ENCODE results near the gene ARL15. TPM values are rescaled to one million over a fixed set of nuclear protein-coding genes. Genes with fewer than 3 reads are reported as not detected.

The ARL15 gene
- total and polyA plus RNA-seq, 2 of the 8 experiments (the other 6 are each of a cell fraction or from before 2014, with no cell fraction given): 9.9 to 21.2 TPM

GRCh38 chr5:54306893-54307292, 3.5 kb downstream of the ARL15 start:
- no peak overlapping the region for H4K91ac ChIP-seq (replicated peaks; ENCODE audit: insufficient read length, low read length)
- no peak overlapping the region for H3K14ac ChIP-seq (ENCODE audit: insufficient read length)
- H3K4me2 ChIP-seq (ENCODE audit: insufficient read depth in 1 of 2, low read depth in 2 of 2, low read length in 2 of 2): no peak overlapping the region
- H3K9me3 ChIP-seq (ENCODE audit: insufficient read depth in 2 of 2, low read depth in 1 of 2, low read length in 1 of 2): no peaks in the 10 kb centered on the region
- no peak overlapping the region for H3K18ac ChIP-seq (ENCODE audit: extremely low read depth, low read length)
- no peak overlapping the region for H2BK15ac ChIP-seq (ENCODE audit: low read length)
- no peak overlapping the region for H2BK20ac ChIP-seq (ENCODE audit: low read length)
- no peak overlapping the region for H2BK12ac ChIP-seq (ENCODE audit: low read depth, low read length)
- FAIRE-seq (no peak), DNase-seq (ENCODE audit: low read depth in 1 of 2, low spot score in 2 of 2) (no peak)
- no peak overlapping the region for H4K5ac ChIP-seq (ENCODE audit: insufficient read length, low read depth, low read length)
- H3K23me2 ChIP-seq (ENCODE audit: low read depth, low read length): peaks cover 15% of the 10 kb centered on the region
- H3K9ac ChIP-seq (replicated peaks in 1 of 4; ENCODE audit: extremely low read depth in 1 of 4, low read depth in 3 of 4, low read length in 3 of 4): no peak overlapping the region
- no peak overlapping the region for H3K27ac ChIP-seq (ENCODE audit: low read depth, low read length)
- H3K56ac ChIP-seq (replicated peaks; ENCODE audit: insufficient read length, low read depth, low read length): no peak overlapping the region
- H2AK5ac ChIP-seq (ENCODE audit: low read depth, low read length): no peak overlapping the region
- no peak overlapping the region for H2AFZ ChIP-seq (ENCODE audit: low read length)
- H4K20me1 ChIP-seq (replicated peaks in 1 of 2; ENCODE audit: control insufficient read depth in 1 of 2, insufficient read depth in 2 of 2, low read length in 2 of 2): peaks cover 0 to 9% of the 10 kb centered on the region in 2 experiments
- H4K8ac ChIP-seq (ENCODE audit: extremely low read depth, insufficient read depth, low read length): no peak overlapping the region
- peaks cover 3 to 63% of the 10 kb centered on the region in 2 experiments; a peak in 3 of 4 replicates for H3K79me2 ChIP-seq (ENCODE audit: control insufficient read depth in 1 of 2, insufficient read depth in 2 of 2, low read length in 2 of 2)
- H3K4me1 ChIP-seq (replicated peaks in 1 of 4; ENCODE audit: control insufficient read depth in 3 of 4, insufficient read depth in 4 of 4, low read length in 3 of 4): peaks cover 0 to 14% (median 8%) of the 10 kb centered on the region in 4 experiments; a peak in 4 of 7 replicates
- no peak overlapping the region for H2BK5ac ChIP-seq (ENCODE audit: low read depth, low read length)
- 69% methylated on average over 1 of the region's 1 CpG; no CpG with 5 or more reads in 1 of the 2 experiments for WGBS, 2 experiments (ENCODE audit: extremely low coverage in 1 of 2, insufficient coverage in 1 of 2, insufficient read length in 1 of 2, insufficient replicate concordance in 2 of 2, low coverage in 1 of 2, low lambda C conversion rate in 2 of 2, missing lambda C conversion rate in 1 of 2)
- no peak overlapping the region for H2BK120ac ChIP-seq (replicated peaks; ENCODE audit: low read depth, low read length)
- H3K79me1 ChIP-seq (ENCODE audit: low read depth, low read length): peaks cover 4% of the 10 kb centered on the region; the same call in 1 of the 2 replicates
- ChIA-PET POLR2A (ENCODE audit: partially characterized antibody) (no interaction called here), CTCF (ENCODE audit: partially characterized antibody) (no interaction called here)
- no peak overlapping the region for H3K23ac ChIP-seq (ENCODE audit: insufficient read length)
- no peaks in the 10 kb centered on the region for H3K36me3 ChIP-seq (ENCODE audit: control insufficient read depth in 2 of 4, insufficient read depth in 4 of 4, low read length in 3 of 4)
- H3K4me3 ChIP-seq (ENCODE audit: extremely low read depth in 1 of 4, insufficient read depth in 2 of 4, low read depth in 3 of 4, low read length in 4 of 4): no peak overlapping the region
- no peak overlapping the region for H3K4ac ChIP-seq (replicated peaks; ENCODE audit: insufficient read length, low read depth, low read length)
- H3K27me3 ChIP-seq (replicated peaks in 1 of 4; ENCODE audit: control insufficient read depth in 3 of 4, extremely low read depth in 1 of 4, insufficient read depth in 3 of 4, low read length in 3 of 4): no peaks in the 10 kb centered on the region
- no peak for TF ChIP-seq RBBP5 (IDR thresholded peaks at IDR 0.05; ENCODE audit: borderline replicate concordance, low read depth, low read length)
- no peak for TF ChIP-seq SP4 (IDR thresholded peaks at IDR 0.05; ENCODE audit: low read length)
- no peak for TF ChIP-seq TAF1 (IDR thresholded peaks at IDR 0.05; ENCODE audit: low read depth, low read length)
- TF ChIP-seq USF2 (IDR thresholded peaks at IDR 0.05; ENCODE audit: low read length): no peak
- TF ChIP-seq SIN3A (conservative IDR thresholded peaks at IDR 0.05 in 1 of 2, IDR thresholded peaks at IDR 0.05 in 1 of 2; ENCODE audit: low read depth in 1 of 2, low read length in 2 of 2): no peak

Measured in H1 (cell line).